GM19438 (cell line): ENCODE results near the gene MAP3K7CL.

Experiments
- ATAC-seq: cut with Tn5 transposase; IDR thresholded peaks from one replicate; pipeline ENCODE4 v1.9.1; 2021; ENCODE audit warnings: low read depth; ENCODE audit not compliant: unreplicated experiment

Gene MAP3K7CL

GRCh38 chr21:29190923-29191331 lies 60.5 kb downstream of the MAP3K7CL start:
- ATAC-seq: no peak

- ATAC-seq: no peak
Observed at GRCh38 chr21:29193072-29193471, 62.6 kb downstream of the MAP3K7CL start.

- ATAC-seq: no peak
Observed at GRCh38 chr21:29193901-29194300, 63.5 kb downstream of the MAP3K7CL start.

GRCh38 chr21:29194342-29194741 lies 63.9 kb downstream of the MAP3K7CL start:
- no peak for ATAC-seq

GRCh38 chr21:29194847-29195246 lies 64.4 kb downstream of the MAP3K7CL start:
- no peak for ATAC-seq

- peak; percentile 87 for ATAC-seq
Observed at GRCh38 chr21:29195981-29196669, 65.7 kb downstream of the MAP3K7CL start.

- no peak for ATAC-seq
Observed at GRCh38 chr21:29196670-29197191, 66.3 kb downstream of the MAP3K7CL start.

- ATAC-seq: no peak
Observed at GRCh38 chr21:29201186-29201585, 70.7 kb downstream of the MAP3K7CL start.

GRCh38 chr21:29205009-29205408 lies 74.6 kb downstream of the MAP3K7CL start:
- ATAC-seq: no peak

GRCh38 chr21:29205988-29206387 lies 75.5 kb downstream of the MAP3K7CL start:
- ATAC-seq: no peak

GRCh38 chr21:29206445-29206844 lies 76.0 kb downstream of the MAP3K7CL start:
- no peak for ATAC-seq

- ATAC-seq: no peak
Observed at GRCh38 chr21:29207201-29207600, 76.8 kb downstream of the MAP3K7CL start.

- no peak for ATAC-seq
Observed at GRCh38 chr21:29208044-29208681, 77.7 kb downstream of the MAP3K7CL start.

GRCh38 chr21:29208682-29209059 lies 78.2 kb downstream of the MAP3K7CL start:
- no peak for ATAC-seq

- no peak for ATAC-seq
Observed at GRCh38 chr21:29209696-29210095, 79.3 kb downstream of the MAP3K7CL start.

GRCh38 chr21:29211205-29211604 lies 80.8 kb downstream of the MAP3K7CL start:
- ATAC-seq: no peak

GRCh38 chr21:29212446-29212845 lies 82.0 kb downstream of the MAP3K7CL start:
- ATAC-seq: no peak

- no peak for ATAC-seq
Observed at GRCh38 chr21:29213513-29214385, 83.3 kb downstream of the MAP3K7CL start.

GRCh38 chr21:29215709-29216108 lies 85.3 kb downstream of the MAP3K7CL start:
- no peak for ATAC-seq

GRCh38 chr21:29217818-29218291 lies 87.4 kb downstream of the MAP3K7CL start:
- ATAC-seq: no peak

- ATAC-seq: no peak
Observed at GRCh38 chr21:29218749-29219148, 88.3 kb downstream of the MAP3K7CL start.
